Memory B cell (primary cell): ENCODE data around the gene RPL27.
"Not testable (repeated sequence)": the region's sequence is repeated elsewhere in the genome, so short reads cannot be mapped to it uniquely, and the experiment has no call there.

ENCODE experiments used
- ATAC-seq: fragments of 150-1000 bp; cut with Tn5 transposase; 2 replicates; pipeline ENCODE4 v1.10.0; 2021; ENCODE audit warnings: low read depth, mild to moderate bottlenecking, moderate library complexity
- DNase-seq, 2 donors: peaks; one replicate each; pipeline ENCODE4 v3.0.0; 2022; ENCODE audit warnings: low spot score in 2 of 2
- H3K27ac Mint-ChIP-seq: one replicate; pipeline ENCODE4 v1.8.0; 2022; ENCODE audit warnings: mild to moderate bottlenecking, moderate library complexity, mixed read lengths
- H3K27me3 Mint-ChIP-seq: one replicate; pipeline ENCODE4 v1.8.0; 2022; ENCODE audit warnings: mixed read lengths
- H3K36me3 Mint-ChIP-seq: one replicate; pipeline ENCODE4 v1.8.0; 2022; ENCODE audit warnings: mild to moderate bottlenecking, mixed read lengths
- H3K4me1 Mint-ChIP-seq: one replicate; pipeline ENCODE4 v1.8.0; 2022; ENCODE audit warnings: mixed read lengths
- H3K4me3 Mint-ChIP-seq: one replicate; pipeline ENCODE4 v1.8.0; 2022; ENCODE audit warnings: mild to moderate bottlenecking, moderate library complexity, mixed read lengths
- H3K9me3 Mint-ChIP-seq: one replicate; pipeline ENCODE4 v1.8.0; 2022; ENCODE audit warnings: mixed read lengths

The RPL27 gene

GRCh38 chr17:42997984-42998938, at the start of gene RPL27:
Gene RPL27 (plus strand): TSS chr17:42998419. CDS start chr17:42998751, 332 bp downstream.
- DNase-seq: peak; percentile 94 to 95
- H3K27me3 Mint-ChIP-seq: no peaks in the 10 kb centered on the region
- H3K4me1 Mint-ChIP-seq: peaks cover 21% of the 10 kb centered on the region
- peak; percentile 93 for ATAC-seq
- peak within 1 kb of the TSS; percentile 98 for H3K27ac Mint-ChIP-seq
- peaks cover 13% of the 10 kb centered on the region for H3K36me3 Mint-ChIP-seq
- H3K4me3 Mint-ChIP-seq: peak within 1 kb of the TSS; percentile 95
- H3K9me3 Mint-ChIP-seq: no peaks in the 10 kb centered on the region

- Mint-ChIP-seq H3K4me3 (no peak overlapping the region), H3K27ac (no peak overlapping the region), H3K27me3 (no peaks in the 10 kb centered on the region), H3K36me3 (peaks cover 27% of the 10 kb centered on the region), H3K9me3 (no peaks in the 10 kb centered on the region), H3K4me1 (no peaks in the 10 kb centered on the region)
- DNase-seq (no peak), ATAC-seq (no peak)
Measured at GRCh38 chr17:42950044-42950783, 48.0 kb upstream of the RPL27 start.

GRCh38 chr17:42953669-42954068, 44.5 kb upstream of the RPL27 start:
- Mint-ChIP-seq H3K4me3 (no peak overlapping the region), H3K9me3 (no peaks in the 10 kb centered on the region), H3K4me1 (peaks cover 4% of the 10 kb centered on the region), H3K27me3 (no peaks in the 10 kb centered on the region), H3K36me3 (peaks cover 40% of the 10 kb centered on the region), H3K27ac (no peak overlapping the region)
- ATAC-seq (no peak), DNase-seq (no peak)

- no peaks in the 10 kb centered on the region for H3K27me3 Mint-ChIP-seq
- peak within 1 kb of the TSS; percentile 93 for H3K27ac Mint-ChIP-seq
- H3K4me1 Mint-ChIP-seq: peaks cover 17% of the 10 kb centered on the region
- peak; percentile 94 for ATAC-seq
- H3K9me3 Mint-ChIP-seq: no peaks in the 10 kb centered on the region
- peak; percentile 78 to 83 for DNase-seq
- H3K4me3 Mint-ChIP-seq: peak within 1 kb of the TSS; percentile 94
- peaks cover 9% of the 10 kb centered on the region for H3K36me3 Mint-ChIP-seq
Measured at GRCh38 chr17:42964161-42964932, 33.9 kb upstream of the RPL27 start, which contains the start of gene AARSD1. Gene AARSD1 (minus strand): TSS chr17:42964454. CDS start chr17:42964440, 14 bp downstream.

- Mint-ChIP-seq H3K27me3 (no peaks in the 10 kb centered on the region), H3K4me3 (no peak overlapping the region), H3K9me3 (no peaks in the 10 kb centered on the region), H3K27ac (no peak overlapping the region), H3K4me1 (peaks cover 14% of the 10 kb centered on the region), H3K36me3 (peaks cover 3% of the 10 kb centered on the region)
- ATAC-seq (no peak), DNase-seq (no peak)
Measured at GRCh38 chr17:42967925-42968324, 30.3 kb upstream of the RPL27 start.

GRCh38 chr17:42969001-42969581, 29.1 kb upstream of the RPL27 start:
- no peaks in the 10 kb centered on the region for H3K9me3 Mint-ChIP-seq
- H3K36me3 Mint-ChIP-seq: peaks cover 3% of the 10 kb centered on the region
- DNase-seq (no peak), ATAC-seq (no peak)
- peak overlapping the region; percentile 28 for H3K27ac Mint-ChIP-seq
- H3K4me1 Mint-ChIP-seq: peaks cover 8% of the 10 kb centered on the region
- no peak overlapping the region for H3K4me3 Mint-ChIP-seq
- no peaks in the 10 kb centered on the region for H3K27me3 Mint-ChIP-seq

- ATAC-seq (no peak), DNase-seq (no peak)
- H3K27me3 Mint-ChIP-seq: no peaks in the 10 kb centered on the region
- H3K27ac Mint-ChIP-seq: no peak overlapping the region
- H3K4me3 Mint-ChIP-seq: no peak overlapping the region
- H3K9me3 Mint-ChIP-seq: no peaks in the 10 kb centered on the region
- peaks cover 2% of the 10 kb centered on the region for H3K4me1 Mint-ChIP-seq
- H3K36me3 Mint-ChIP-seq: no peaks in the 10 kb centered on the region
Measured at GRCh38 chr17:42971589-42971988, 26.6 kb upstream of the RPL27 start.

- H3K36me3 Mint-ChIP-seq, H3K9me3 Mint-ChIP-seq, ATAC-seq, DNase-seq, H3K4me1 Mint-ChIP-seq, H3K4me3 Mint-ChIP-seq, H3K27me3 Mint-ChIP-seq, H3K27ac Mint-ChIP-seq: not testable (repeated sequence)
Measured at GRCh38 chr17:42973323-42973722, 24.9 kb upstream of the RPL27 start.

- Mint-ChIP-seq H3K9me3 (no peaks in the 10 kb centered on the region), H3K4me1 (peaks cover 13% of the 10 kb centered on the region), H3K4me3 (no peak overlapping the region), H3K27me3 (no peaks in the 10 kb centered on the region), H3K36me3 (no peaks in the 10 kb centered on the region), H3K27ac (no peak overlapping the region)
- DNase-seq: no peak
- no peak for ATAC-seq
Measured at GRCh38 chr17:42975265-42975664, 23.0 kb upstream of the RPL27 start.

GRCh38 chr17:42975701-42976100, 22.5 kb upstream of the RPL27 start:
- H3K4me3 Mint-ChIP-seq, H3K9me3 Mint-ChIP-seq: not testable (repeated sequence)

GRCh38 chr17:42979511-42980273, 18.5 kb upstream of the RPL27 start, which contains the start of gene PTGES3L:
Gene PTGES3L (minus strand): TSS chr17:42980080. CDS start chr17:42980053, 27 bp downstream.
- no peaks in the 10 kb centered on the region for H3K27me3 Mint-ChIP-seq
- no peaks in the 10 kb centered on the region for H3K9me3 Mint-ChIP-seq
- H3K4me1 Mint-ChIP-seq: peaks cover 32% of the 10 kb centered on the region
- H3K36me3 Mint-ChIP-seq: peaks cover 6% of the 10 kb centered on the region
- ATAC-seq (peak; percentile 7), DNase-seq (no peak)
- H3K4me3 Mint-ChIP-seq: peak within 1 kb of the TSS; percentile 98
- H3K27ac Mint-ChIP-seq: peak within 1 kb of the TSS; percentile 95

More at GRCh38 chr17:42975701-42976100, 22.5 kb upstream of the RPL27 start:
- H3K4me1 Mint-ChIP-seq: peaks cover 15% of the 10 kb centered on the region
- not testable (repeated sequence) for ATAC-seq, H3K36me3 Mint-ChIP-seq, H3K27ac Mint-ChIP-seq, DNase-seq, H3K27me3 Mint-ChIP-seq

GRCh38 chr17:42980274-42980765, 17.9 kb upstream of the RPL27 start, which contains the start of gene RUNDC1:
Gene RUNDC1 (plus strand): TSS chr17:42980565. CDS start chr17:42980577, 12 bp downstream.
- H3K27me3 Mint-ChIP-seq: no peaks in the 10 kb centered on the region
- peak; percentile 79 for ATAC-seq
- peak within 1 kb of the TSS; percentile 98 for H3K4me3 Mint-ChIP-seq
- no peaks in the 10 kb centered on the region for H3K9me3 Mint-ChIP-seq
- peaks cover 6% of the 10 kb centered on the region for H3K36me3 Mint-ChIP-seq
- peaks cover 36% of the 10 kb centered on the region for H3K4me1 Mint-ChIP-seq
- DNase-seq: peak; percentile 89 to 90
- H3K27ac Mint-ChIP-seq: peak within 1 kb of the TSS; percentile 95
